ENCODE data around the gene MTFMT.
A peak's percentile ranks its signal among the peaks of the same experiment; 100 is the strongest.

MTFMT gene

DNA sequence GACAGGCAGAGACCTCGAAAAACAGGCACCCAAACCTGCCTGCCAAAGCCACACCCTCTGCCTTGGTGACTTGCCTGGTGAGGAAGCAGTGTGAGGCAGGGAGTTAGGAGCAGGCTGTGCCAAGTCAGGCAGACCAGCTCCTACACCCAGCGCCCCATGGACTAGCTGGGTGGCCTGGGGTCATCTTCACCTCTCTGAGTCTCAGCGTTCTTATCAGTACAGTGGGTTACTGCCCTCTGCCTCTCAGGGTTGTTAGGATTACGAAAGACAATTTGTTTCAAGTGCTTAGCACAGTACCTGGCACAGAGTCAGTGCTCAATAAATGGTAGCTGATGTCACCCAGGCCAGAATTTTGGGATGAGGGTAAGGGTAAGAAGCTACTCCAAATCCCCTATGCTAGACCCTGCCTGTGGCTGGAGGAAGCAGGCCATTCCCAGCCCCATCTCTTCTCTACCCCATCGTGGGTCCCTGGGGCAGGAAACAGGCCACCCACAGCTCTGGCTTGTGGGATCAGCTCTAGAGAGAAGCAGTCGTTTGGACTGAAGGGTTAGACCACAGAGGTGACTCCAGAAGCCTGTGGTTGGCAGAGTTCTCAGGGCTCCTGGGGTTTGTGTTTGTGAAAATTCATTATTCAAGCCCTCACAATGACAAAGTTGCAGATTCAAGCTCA lies 25.9 kb upstream of the MTFMT start:
- TF ChIP-seq ZNF274 (IDR thresholded peaks at IDR 0.05; ENCODE audit: low read depth, low read length): no peak
- no peak for TF ChIP-seq YY1 (IDR thresholded peaks at IDR 0.05; ENCODE audit: insufficient read depth, insufficient read length)
- TF ChIP-seq SUZ12 (IDR thresholded peaks at IDR 0.05; ENCODE audit: extremely low read depth, insufficient read depth, insufficient read length): no peak
- no peak overlapping the region for H3K9ac ChIP-seq (ENCODE audit: insufficient read length, low read depth)
- no peak for DNase-seq (ENCODE audit: low read depth, low spot score)
- no peaks in the 10 kb centered on the region for H3K4me1 ChIP-seq (ENCODE audit: insufficient read depth, insufficient read length)
- no peaks in the 10 kb centered on the region for H3K9me3 ChIP-seq (ENCODE audit: insufficient read depth, low read length)
- H3K27me3 ChIP-seq (ENCODE audit: insufficient read depth, insufficient read length): no peaks in the 10 kb centered on the region
- peaks cover 84% of the 10 kb centered on the region for H3K36me3 ChIP-seq (ENCODE audit: insufficient read depth, insufficient read length, low read length)
- H3K4me3 ChIP-seq (ENCODE audit: insufficient read length, low read depth): no peak overlapping the region

DNA sequence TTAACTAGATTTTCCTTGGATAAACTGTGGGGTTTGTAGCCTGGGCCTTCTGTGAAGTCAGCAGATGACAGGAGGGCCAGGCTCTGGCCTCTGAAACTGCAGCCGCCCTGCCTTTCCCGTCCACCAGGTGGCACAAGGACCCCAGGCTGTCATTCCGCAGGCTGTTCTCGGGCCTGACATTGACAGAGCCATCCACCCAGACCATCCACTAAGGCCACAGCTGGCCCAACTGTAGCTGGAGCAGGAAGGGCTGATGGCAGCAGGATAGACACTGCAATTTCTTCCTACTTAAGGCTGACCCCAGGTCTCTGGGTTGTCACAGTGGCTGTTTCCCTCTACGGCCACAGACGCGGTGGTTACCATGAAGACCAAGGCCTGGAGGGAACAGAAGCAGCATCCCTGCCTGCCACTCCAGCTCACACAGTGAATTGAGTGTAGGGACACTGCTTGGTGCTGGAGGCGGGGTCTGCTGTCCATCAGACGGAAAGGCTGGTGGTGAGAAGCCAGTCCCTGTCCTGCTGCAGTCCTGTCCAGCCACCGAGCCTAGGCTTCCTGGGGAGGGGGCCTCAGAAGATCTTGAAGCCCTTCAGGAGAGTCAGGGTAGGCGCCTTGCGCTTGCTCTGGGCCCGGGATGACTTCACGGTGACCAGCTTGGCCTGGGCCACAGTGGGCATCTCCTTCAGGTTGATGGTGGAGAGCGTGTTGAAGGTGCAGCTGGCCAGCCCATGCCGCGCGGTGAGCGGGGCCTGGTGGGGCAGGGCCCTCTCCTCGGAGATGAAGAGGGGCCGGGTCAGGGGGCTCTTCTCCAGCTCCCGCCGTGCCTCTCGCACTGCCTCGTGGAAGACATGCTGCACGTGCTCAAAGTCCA lies 25.1 kb upstream of the MTFMT start:
- TF ChIP-seq SUZ12 (IDR thresholded peaks at IDR 0.05; ENCODE audit: extremely low read depth, insufficient read depth, insufficient read length) (no peak), YY1 (IDR thresholded peaks at IDR 0.05; ENCODE audit: insufficient read depth, insufficient read length) (no peak), ZNF274 (IDR thresholded peaks at IDR 0.05; ENCODE audit: low read depth, low read length) (no peak)
- peak; percentile 46 for DNase-seq (ENCODE audit: low read depth, low spot score)
- Histone ChIP-seq H3K9me3 (ENCODE audit: insufficient read depth, low read length) (no peaks in the 10 kb centered on the region), H3K9ac (ENCODE audit: insufficient read length, low read depth) (no peak overlapping the region), H3K36me3 (ENCODE audit: insufficient read depth, insufficient read length, low read length) (peaks cover 85% of the 10 kb centered on the region), H3K4me3 (ENCODE audit: insufficient read length, low read depth) (no peak overlapping the region), H3K4me1 (ENCODE audit: insufficient read depth, insufficient read length) (no peaks in the 10 kb centered on the region), H3K27me3 (ENCODE audit: insufficient read depth, insufficient read length) (no peaks in the 10 kb centered on the region)

DNA sequence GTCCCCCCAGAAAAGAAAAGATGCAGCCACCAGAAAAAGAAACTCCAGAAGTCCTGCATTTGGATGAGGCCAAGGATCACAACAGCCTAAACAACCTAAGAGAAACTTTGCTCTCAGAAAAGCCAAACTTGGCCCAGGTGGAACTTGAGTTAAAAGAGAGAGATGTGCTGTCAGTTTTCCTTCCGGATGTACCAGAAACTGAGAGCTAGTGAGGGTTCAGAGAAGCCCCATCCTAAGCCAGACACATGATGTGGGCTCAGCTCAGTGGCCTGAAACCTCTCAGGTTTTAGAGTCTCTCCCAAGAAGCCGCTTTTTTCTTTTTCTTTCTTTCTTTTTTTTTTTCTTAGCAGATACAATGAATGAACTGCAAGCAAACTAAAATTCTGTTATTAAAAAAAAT lies 23.5 kb upstream of the MTFMT start:
- Histone ChIP-seq H3K9ac (ENCODE audit: insufficient read length, low read depth) (no peak overlapping the region), H3K27me3 (ENCODE audit: insufficient read depth, insufficient read length) (no peaks in the 10 kb centered on the region), H3K9me3 (ENCODE audit: insufficient read depth, low read length) (no peaks in the 10 kb centered on the region), H3K4me3 (ENCODE audit: insufficient read length, low read depth) (no peak overlapping the region), H3K36me3 (ENCODE audit: insufficient read depth, insufficient read length, low read length) (peaks cover 73% of the 10 kb centered on the region), H3K4me1 (ENCODE audit: insufficient read depth, insufficient read length) (no peaks in the 10 kb centered on the region)
- DNase-seq (ENCODE audit: low read depth, low spot score): no peak
- TF ChIP-seq SUZ12 (IDR thresholded peaks at IDR 0.05; ENCODE audit: extremely low read depth, insufficient read depth, insufficient read length): no peak
- TF ChIP-seq ZNF274 (IDR thresholded peaks at IDR 0.05; ENCODE audit: low read depth, low read length): no peak
- no peak for TF ChIP-seq YY1 (IDR thresholded peaks at IDR 0.05; ENCODE audit: insufficient read depth, insufficient read length)

DNA sequence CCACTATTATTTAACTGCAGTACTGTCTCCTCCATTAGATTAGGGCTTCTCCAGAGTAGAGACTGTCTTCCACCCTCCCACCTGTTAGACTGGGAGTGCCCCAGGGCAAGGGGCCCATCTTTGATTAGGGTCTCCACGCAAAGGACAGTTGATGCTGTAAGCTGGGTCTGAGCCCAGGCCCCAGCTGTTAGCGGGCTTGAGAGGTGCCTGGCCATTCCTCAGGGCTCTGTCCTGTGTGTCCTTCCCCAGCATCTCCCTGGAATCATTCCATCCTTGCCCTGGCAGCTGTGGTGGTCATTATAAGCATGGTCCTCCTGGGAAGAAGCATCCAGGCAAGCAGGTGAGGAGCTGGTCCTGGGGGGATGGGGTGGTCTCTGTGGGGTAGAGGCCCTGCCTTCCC lies 21.8 kb upstream of the MTFMT start:
- Histone ChIP-seq H3K36me3 (ENCODE audit: insufficient read depth, insufficient read length, low read length) (peaks cover 56% of the 10 kb centered on the region), H3K9ac (ENCODE audit: insufficient read length, low read depth) (no peak overlapping the region), H3K4me1 (ENCODE audit: insufficient read depth, insufficient read length) (no peaks in the 10 kb centered on the region), H3K4me3 (ENCODE audit: insufficient read length, low read depth) (no peak overlapping the region), H3K9me3 (ENCODE audit: insufficient read depth, low read length) (no peaks in the 10 kb centered on the region), H3K27me3 (ENCODE audit: insufficient read depth, insufficient read length) (no peaks in the 10 kb centered on the region)
- DNase-seq (ENCODE audit: low read depth, low spot score): no peak
- TF ChIP-seq SUZ12 (IDR thresholded peaks at IDR 0.05; ENCODE audit: extremely low read depth, insufficient read depth, insufficient read length) (no peak), YY1 (IDR thresholded peaks at IDR 0.05; ENCODE audit: insufficient read depth, insufficient read length) (no peak), ZNF274 (IDR thresholded peaks at IDR 0.05; ENCODE audit: low read depth, low read length) (no peak)

DNA sequence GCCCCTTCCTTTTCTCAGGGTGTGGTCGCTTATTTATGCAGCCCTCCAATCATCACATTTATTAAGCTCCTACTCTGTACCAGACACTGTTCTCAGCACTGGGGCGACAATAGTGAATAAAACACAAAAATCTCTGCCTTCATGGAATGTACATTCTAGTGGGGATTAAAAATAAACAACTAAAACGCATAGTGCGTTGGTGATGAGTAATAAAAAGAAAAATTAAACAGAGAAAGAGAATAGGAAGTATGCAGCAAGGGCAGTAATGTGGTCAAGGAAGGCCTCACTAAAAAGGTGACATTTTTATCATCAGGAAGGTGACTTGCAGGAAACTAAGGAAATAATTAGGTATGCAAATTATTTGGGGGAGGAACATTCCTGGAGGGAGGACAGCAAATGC lies 20.8 kb upstream of the MTFMT start:
- Histone ChIP-seq H3K9ac (ENCODE audit: insufficient read length, low read depth) (no peak overlapping the region), H3K4me1 (ENCODE audit: insufficient read depth, insufficient read length) (no peaks in the 10 kb centered on the region), H3K27me3 (ENCODE audit: insufficient read depth, insufficient read length) (no peaks in the 10 kb centered on the region), H3K36me3 (ENCODE audit: insufficient read depth, insufficient read length, low read length) (peaks cover 46% of the 10 kb centered on the region), H3K9me3 (ENCODE audit: insufficient read depth, low read length) (no peaks in the 10 kb centered on the region), H3K4me3 (ENCODE audit: insufficient read length, low read depth) (no peak overlapping the region)
- TF ChIP-seq ZNF274 (IDR thresholded peaks at IDR 0.05; ENCODE audit: low read depth, low read length) (no peak), YY1 (IDR thresholded peaks at IDR 0.05; ENCODE audit: insufficient read depth, insufficient read length) (no peak), SUZ12 (IDR thresholded peaks at IDR 0.05; ENCODE audit: extremely low read depth, insufficient read depth, insufficient read length) (no peak)
- DNase-seq (ENCODE audit: low read depth, low spot score): no peak

DNA sequence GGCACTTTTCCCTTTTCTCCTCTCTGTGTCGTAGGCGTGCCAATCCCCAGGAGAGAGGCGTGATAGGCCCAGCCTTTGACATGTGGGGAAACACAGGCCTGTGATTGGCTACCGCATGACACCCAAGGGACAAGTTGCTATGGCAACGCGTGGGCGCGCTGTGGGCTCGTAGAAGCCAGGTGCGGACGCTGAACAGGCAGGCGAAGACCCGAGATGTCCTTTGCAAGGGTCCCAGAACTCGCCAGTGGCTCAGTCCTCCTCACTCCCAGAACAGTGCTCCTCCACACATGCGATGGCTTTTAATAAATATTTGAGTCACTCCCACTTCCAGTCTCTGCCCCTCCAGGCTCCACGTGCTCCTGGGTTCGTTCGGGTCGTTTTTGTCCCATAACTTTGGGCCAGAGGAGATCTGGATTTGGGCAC lies 20.0 kb upstream of the MTFMT start:
- Histone ChIP-seq H3K9ac (ENCODE audit: insufficient read length, low read depth) (no peak overlapping the region), H3K4me1 (ENCODE audit: insufficient read depth, insufficient read length) (no peaks in the 10 kb centered on the region), H3K9me3 (ENCODE audit: insufficient read depth, low read length) (no peaks in the 10 kb centered on the region), H3K36me3 (ENCODE audit: insufficient read depth, insufficient read length, low read length) (peaks cover 38% of the 10 kb centered on the region), H3K4me3 (ENCODE audit: insufficient read length, low read depth) (no peak overlapping the region), H3K27me3 (ENCODE audit: insufficient read depth, insufficient read length) (no peaks in the 10 kb centered on the region)
- TF ChIP-seq YY1 (IDR thresholded peaks at IDR 0.05; ENCODE audit: insufficient read depth, insufficient read length): no peak
- no peak for TF ChIP-seq ZNF274 (IDR thresholded peaks at IDR 0.05; ENCODE audit: low read depth, low read length)
- TF ChIP-seq SUZ12 (IDR thresholded peaks at IDR 0.05; ENCODE audit: extremely low read depth, insufficient read depth, insufficient read length): no peak
- no peak for DNase-seq (ENCODE audit: low read depth, low spot score)

DNA sequence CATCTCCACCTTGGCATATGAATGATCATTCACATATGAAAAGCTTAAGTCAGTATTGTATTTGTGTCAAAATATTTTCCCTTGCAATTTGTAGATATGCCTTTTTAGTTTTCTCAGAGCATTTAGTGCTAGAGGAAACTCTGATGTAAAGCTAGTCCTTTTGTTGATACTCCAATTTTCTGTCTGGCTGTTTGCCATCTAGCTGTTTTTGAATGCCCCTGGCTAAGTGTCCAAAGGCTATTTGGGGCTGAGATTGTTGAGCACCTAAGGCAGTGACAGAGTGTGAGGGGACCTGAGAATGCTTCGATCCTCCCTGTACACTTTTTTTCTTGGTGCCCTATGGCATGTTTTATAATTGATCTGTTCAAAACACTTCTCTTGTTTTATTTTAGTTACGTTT lies 18.8 kb upstream of the MTFMT start:
- Histone ChIP-seq H3K4me3 (ENCODE audit: insufficient read length, low read depth) (no peak overlapping the region), H3K36me3 (ENCODE audit: insufficient read depth, insufficient read length, low read length) (peaks cover 26% of the 10 kb centered on the region), H3K9me3 (ENCODE audit: insufficient read depth, low read length) (no peaks in the 10 kb centered on the region), H3K27me3 (ENCODE audit: insufficient read depth, insufficient read length) (no peaks in the 10 kb centered on the region), H3K9ac (ENCODE audit: insufficient read length, low read depth) (no peak overlapping the region), H3K4me1 (ENCODE audit: insufficient read depth, insufficient read length) (no peaks in the 10 kb centered on the region)
- DNase-seq (ENCODE audit: low read depth, low spot score): no peak
- no peak for TF ChIP-seq ZNF274 (IDR thresholded peaks at IDR 0.05; ENCODE audit: low read depth, low read length)
- TF ChIP-seq YY1 (IDR thresholded peaks at IDR 0.05; ENCODE audit: insufficient read depth, insufficient read length): no peak
- TF ChIP-seq SUZ12 (IDR thresholded peaks at IDR 0.05; ENCODE audit: extremely low read depth, insufficient read depth, insufficient read length): no peak

Measured in NT2/D1 (cell line).